Astrocyte (in vitro differentiated cells and primary cell): ENCODE data around the gene AK5. TPM values are rescaled to one million over a fixed set of nuclear protein-coding genes. Genes with fewer than 3 reads are reported as not detected.

Experiments used
- DNase-seq: peaks from one replicate; pipeline ENCODE4 v3.0.0-alpha.2; 2010; ENCODE audit warnings: low read depth
- FAIRE-seq: peaks from 2 replicates; lab custom pipeline; 2011; peaks lifted over from hg19 to GRCh38; lab: Jason Lieb, UNC
- H2AFZ ChIP-seq: 2 replicates; pipeline ENCODE4 v1.6.0; 2012; ENCODE audit warnings: low read depth, low read length, inconsistent platforms
- H3K27ac ChIP-seq: 2 replicates; pipeline ENCODE4 v1.5.1; 2011; ENCODE audit warnings: low read depth, low read length, inconsistent platforms
- H3K27me3 ChIP-seq: 2 replicates; pipeline ENCODE4 v1.6.0; 2011; ENCODE audit warnings: low read length, inconsistent platforms; ENCODE audit not compliant: insufficient read depth
- H3K36me3 ChIP-seq: 2 replicates; pipeline ENCODE4 v1.5.1; 2011; ENCODE audit warnings: low read length, inconsistent platforms; ENCODE audit not compliant: insufficient read depth
- H3K4me1 ChIP-seq: 2 replicates; pipeline ENCODE4 v1.5.1; 2011; ENCODE audit warnings: low read length, inconsistent platforms; ENCODE audit not compliant: insufficient read depth
- H3K4me2 ChIP-seq: 2 replicates; pipeline ENCODE4 v1.6.0; 2012; ENCODE audit warnings: low read length, inconsistent platforms
- H3K4me3 ChIP-seq: 2 replicates; pipeline ENCODE4 v1.5.1; 2011; ENCODE audit warnings: low read depth, mild to moderate bottlenecking, low read length, inconsistent platforms; ENCODE audit not compliant: insufficient read depth
- H3K79me2 ChIP-seq: 2 replicates; pipeline ENCODE4 v1.6.0; 2012; ENCODE audit warnings: mild to moderate bottlenecking, low read length, inconsistent platforms; ENCODE audit not compliant: insufficient read depth
- H3K9ac ChIP-seq: 2 replicates; pipeline ENCODE4 v1.6.0; 2012; ENCODE audit warnings: mild to moderate bottlenecking, low read length, inconsistent platforms
- H3K9me3 ChIP-seq: 2 replicates; pipeline ENCODE4 v1.5.1; 2012; ENCODE audit warnings: low read depth, mild to moderate bottlenecking, low read length, inconsistent platforms; ENCODE audit not compliant: insufficient read depth
- H4K20me1 ChIP-seq: 2 replicates; pipeline ENCODE4 v1.6.0; 2012; ENCODE audit warnings: low read length, inconsistent platforms; ENCODE audit not compliant: insufficient read depth
- H3K27ac Mint-ChIP-seq: one replicate; pipeline ENCODE4 v1.8.0; 2021; ENCODE audit warnings: mild to moderate bottlenecking, mixed read lengths; ENCODE audit not compliant: unreplicated experiment
- H3K27me3 Mint-ChIP-seq: one replicate; pipeline ENCODE4 v1.8.0; 2021; ENCODE audit warnings: low read depth, mixed read lengths; ENCODE audit not compliant: unreplicated experiment
- H3K36me3 Mint-ChIP-seq: one replicate; pipeline ENCODE4 v1.8.0; 2021; ENCODE audit warnings: low read depth, mixed read lengths; ENCODE audit not compliant: unreplicated experiment
- H3K4me1 Mint-ChIP-seq: one replicate; pipeline ENCODE4 v1.8.0; 2021; ENCODE audit warnings: low read depth, mixed read lengths; ENCODE audit not compliant: unreplicated experiment
- H3K4me3 Mint-ChIP-seq: one replicate; pipeline ENCODE4 v1.8.0; 2021; ENCODE audit warnings: mild to moderate bottlenecking, moderate library complexity, mixed read lengths; ENCODE audit not compliant: unreplicated experiment
- H3K9me3 Mint-ChIP-seq: one replicate; pipeline ENCODE4 v1.8.0; 2021; ENCODE audit warnings: mild to moderate bottlenecking, mixed read lengths; ENCODE audit not compliant: unreplicated experiment
- CTCF ChIP-seq: IDR thresholded peaks from 2 replicates; pipeline ENCODE4 v1.5.1; 2011; ENCODE audit warnings: low read depth, mild to moderate bottlenecking, inconsistent platforms, low read length, moderate library complexity; ENCODE audit not compliant: insufficient read depth
- EZH2 ChIP-seq: IDR thresholded peaks from 2 replicates; pipeline ENCODE4 v1.6.1; 2012; ENCODE audit warnings: mild to moderate bottlenecking, low read length, inconsistent platforms; ENCODE audit not compliant: insufficient read depth
- total RNA-seq: library from RNA; stranded (reverse); gene quantifications from 2 replicates; pipeline ENCODE4 v1.2.1, GENCODE V29; 2021

AK5 gene
- total RNA-seq, 1 donor from 2014 or later = 4.4 TPM

- Histone ChIP-seq H3K27me3 (no peaks in the 10 kb centered on the region), H2AFZ (no peak overlapping the region), H3K4me3 (no peak overlapping the region), H3K27ac (no peak overlapping the region), H4K20me1 (no peaks in the 10 kb centered on the region), H3K79me2 (no peaks in the 10 kb centered on the region), H3K4me1 (peaks cover 36% of the 10 kb centered on the region), H3K4me2 (peak overlapping the region; percentile 21), H3K36me3 (no peaks in the 10 kb centered on the region), H3K9me3 (no peaks in the 10 kb centered on the region), H3K9ac (no peak overlapping the region)
- FAIRE-seq (no peak), DNase-seq (peak; percentile 56)
- Mint-ChIP-seq H3K9me3 (peaks cover 3% of the 10 kb centered on the region), H3K27ac (no peak overlapping the region), H3K4me1 (peaks cover 20% of the 10 kb centered on the region), H3K4me3 (no peak overlapping the region), H3K27me3 (no peaks in the 10 kb centered on the region), H3K36me3 (no peaks in the 10 kb centered on the region)
- TF ChIP-seq CTCF (no peak), EZH2 (no peak)
These were observed 252.6 kb downstream of the AK5 start for GRCh38 chr1:77534456-77534855.

- peak; percentile 89 for FAIRE-seq
- Histone ChIP-seq H3K9ac (peak overlapping the region; percentile 39), H3K4me1 (peaks cover 49% of the 10 kb centered on the region)
These were observed 255.0 kb downstream of the AK5 start for GRCh38 chr1:77536813-77537212.

More at GRCh38 chr1:77536813-77537212, 255.0 kb downstream of the AK5 start:
- peak; percentile 98 for DNase-seq
- no peaks in the 10 kb centered on the region for H3K36me3 ChIP-seq
- H3K79me2 ChIP-seq = no peaks in the 10 kb centered on the region
- peak overlapping the region; percentile 41 for H3K4me2 ChIP-seq
- Mint-ChIP-seq H3K27ac (peak overlapping the region; percentile 21), H3K4me3 (no peak overlapping the region), H3K4me1 (peaks cover 30% of the 10 kb centered on the region), H3K27me3 (no peaks in the 10 kb centered on the region), H3K9me3 (peaks cover 3% of the 10 kb centered on the region), H3K36me3 (no peaks in the 10 kb centered on the region)
- no peak overlapping the region for H2AFZ ChIP-seq
- TF ChIP-seq EZH2 (no peak), CTCF (no peak)
- no peaks in the 10 kb centered on the region for H3K9me3 ChIP-seq
- H3K27ac ChIP-seq = peak overlapping the region; percentile 60
- H3K27me3 ChIP-seq = no peaks in the 10 kb centered on the region
- no peaks in the 10 kb centered on the region for H4K20me1 ChIP-seq
- no peak overlapping the region for H3K4me3 ChIP-seq
